AG04449 (cell line): ENCODE results near the gene MX2.

Experiments
- CTCF ChIA-PET: fragments of 350-600 bp; formaldehyde crosslinking; extraction: SDS; loops from one replicate; lab custom pipeline; 2021; ENCODE audit warnings: antibody characterized with exemption; lab: Yijun Ruan, JAX
- POLR2A ChIA-PET: fragments of 400-600, 350-600 bp; formaldehyde crosslinking; extraction: SDS; loops from one replicate; lab custom pipeline; 2020; ENCODE audit warnings: antibody characterized with exemption, inconsistent platforms; lab: Yijun Ruan, JAX
- DNase-seq: peaks from one replicate; pipeline ENCODE4 v3.0.0-alpha.2; 2010; ENCODE audit warnings: low read depth, low spot score
- H3K4me3 ChIP-seq: 2 replicates; pipeline ENCODE4 v1.5.1; 2011; ENCODE audit warnings: low read depth, mild to moderate bottlenecking, control low read depth, low read length
- TF ChIP-seq, protein P1 (sequence below): IDR thresholded peaks from one replicate; pipeline ENCODE4 v1.5.1; 2011; ENCODE audit warnings: mild to moderate bottlenecking, moderate library complexity, low read length, control low read depth, inconsistent platforms; ENCODE audit not compliant: insufficient read depth; ENCODE audit errors: missing control alignments

The MX2 gene

DNA sequence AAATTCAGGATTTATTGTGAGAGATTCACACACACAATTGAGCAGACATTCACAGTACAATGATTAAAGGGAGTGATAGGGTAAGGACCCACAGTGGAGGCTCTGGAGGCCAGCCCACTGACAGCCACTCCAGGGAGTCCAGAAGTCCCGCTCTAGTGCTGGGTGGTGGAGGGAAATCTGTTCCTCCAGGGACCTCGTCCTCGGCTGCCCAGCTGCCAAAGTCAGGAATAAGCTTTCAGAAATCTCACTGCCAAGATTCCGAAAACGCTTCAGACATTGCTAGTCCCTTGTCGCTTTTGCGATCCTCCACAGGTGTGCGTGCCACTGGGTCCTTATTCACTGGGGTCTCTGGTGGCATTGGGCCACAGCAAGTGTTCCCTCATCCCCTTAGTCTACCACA, 66.5 kb downstream of the MX2 start:
- ChIA-PET CTCF (no interaction called here), POLR2A (no interaction called here)
- TF ChIP-seq, protein P1, sequence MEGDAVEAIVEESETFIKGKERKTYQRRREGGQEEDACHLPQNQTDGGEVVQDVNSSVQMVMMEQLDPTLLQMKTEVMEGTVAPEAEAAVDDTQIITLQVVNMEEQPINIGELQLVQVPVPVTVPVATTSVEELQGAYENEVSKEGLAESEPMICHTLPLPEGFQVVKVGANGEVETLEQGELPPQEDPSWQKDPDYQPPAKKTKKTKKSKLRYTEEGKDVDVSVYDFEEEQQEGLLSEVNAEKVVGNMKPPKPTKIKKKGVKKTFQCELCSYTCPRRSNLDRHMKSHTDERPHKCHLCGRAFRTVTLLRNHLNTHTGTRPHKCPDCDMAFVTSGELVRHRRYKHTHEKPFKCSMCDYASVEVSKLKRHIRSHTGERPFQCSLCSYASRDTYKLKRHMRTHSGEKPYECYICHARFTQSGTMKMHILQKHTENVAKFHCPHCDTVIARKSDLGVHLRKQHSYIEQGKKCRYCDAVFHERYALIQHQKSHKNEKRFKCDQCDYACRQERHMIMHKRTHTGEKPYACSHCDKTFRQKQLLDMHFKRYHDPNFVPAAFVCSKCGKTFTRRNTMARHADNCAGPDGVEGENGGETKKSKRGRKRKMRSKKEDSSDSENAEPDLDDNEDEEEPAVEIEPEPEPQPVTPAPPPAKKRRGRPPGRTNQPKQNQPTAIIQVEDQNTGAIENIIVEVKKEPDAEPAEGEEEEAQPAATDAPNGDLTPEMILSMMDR = no peak
- H3K4me3 ChIP-seq = no peak overlapping the region
- DNase-seq = no peak

DNA sequence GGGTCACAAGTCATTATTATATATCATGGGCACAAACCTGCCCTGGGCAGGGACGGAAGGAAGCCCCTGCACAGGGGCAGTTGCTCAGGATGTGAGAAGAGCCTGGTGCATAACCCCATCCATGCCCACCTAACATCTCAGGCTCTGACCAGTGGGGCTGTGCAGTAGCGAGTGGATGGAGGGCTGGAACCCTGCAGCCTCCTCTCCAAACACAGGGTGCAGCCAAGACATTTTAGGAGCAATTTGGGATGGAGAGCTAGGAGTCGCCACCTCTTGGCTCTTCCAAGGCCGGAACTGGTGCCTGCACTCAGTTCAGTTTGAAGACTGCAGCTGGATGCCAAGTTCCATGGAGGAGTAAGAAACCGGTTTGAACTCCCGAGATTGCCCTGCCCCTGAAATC, 67.0 kb downstream of the MX2 start:
- ChIA-PET POLR2A (no interaction called here), CTCF (interaction anchor here (1.0 kb wide), 1 partner anchor 31 kb away, joined by 3 read pairs; no protein-coding TSS in a partner anchor)
- TF ChIP-seq, protein P1 = no peak
- DNase-seq = no peak
- no peak overlapping the region for H3K4me3 ChIP-seq

DNA sequence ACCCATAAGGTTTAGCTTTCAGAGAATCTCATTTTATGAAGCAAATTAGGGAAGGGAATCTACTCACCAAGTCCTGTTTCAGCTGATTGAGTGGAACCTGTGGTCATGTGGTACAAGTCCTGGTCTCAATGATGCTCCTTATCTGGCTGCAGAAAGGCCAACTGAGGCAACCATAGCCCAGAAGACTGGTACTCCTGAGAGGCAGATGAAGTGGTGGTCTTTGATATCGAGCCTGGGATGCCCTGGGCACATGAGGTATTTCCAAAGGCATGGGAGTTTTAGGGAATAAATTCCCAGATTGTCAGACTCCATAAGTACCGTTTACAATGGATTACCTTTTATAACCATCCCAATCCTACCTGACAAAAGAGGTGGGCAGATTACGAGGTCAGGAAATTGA, 67.5 kb downstream of the MX2 start:
- TF ChIP-seq, protein P1 = no peak
- POLR2A ChIA-PET = no interaction called here
- no peak for DNase-seq
- CTCF ChIA-PET = interaction anchor here (1.0 to 1.1 kb wide), 2 partner anchors 22 to 31 kb away, joined by 3 read pairs; no protein-coding TSS in a partner anchor
- no peak overlapping the region for H3K4me3 ChIP-seq

DNA sequence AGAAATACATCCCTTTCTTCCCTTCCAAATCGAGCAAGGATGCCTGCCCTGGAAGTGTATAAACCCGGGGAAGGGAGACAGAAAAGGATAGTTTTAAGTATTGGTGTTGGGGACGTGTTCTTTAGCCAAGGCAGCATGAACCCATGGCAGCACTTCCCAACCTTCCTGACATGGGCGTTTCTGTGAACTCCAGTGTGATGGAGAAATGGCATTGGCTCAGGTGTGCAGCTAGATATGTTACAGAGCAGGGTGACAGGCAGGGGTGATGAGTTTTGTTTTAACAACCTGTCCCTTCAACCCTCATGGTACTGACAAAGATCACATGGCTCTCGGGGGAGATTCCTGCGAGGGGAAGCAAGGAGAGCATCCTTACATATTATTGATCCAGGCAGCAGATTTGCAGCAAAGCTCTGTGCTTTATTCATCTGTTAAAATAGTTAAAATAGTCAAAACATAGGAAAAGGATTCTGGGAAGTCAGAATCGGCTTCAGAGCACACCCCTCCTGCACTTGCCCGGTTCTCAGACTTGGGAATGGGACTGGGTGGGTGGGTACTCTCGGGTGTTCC, 68.2 kb downstream of the MX2 start:
- TF ChIP-seq, protein P1 = no peak
- POLR2A ChIA-PET = no interaction called here
- DNase-seq = no peak
- no peak overlapping the region for H3K4me3 ChIP-seq
- CTCF ChIA-PET = interaction anchor here (1.1 kb wide), 1 partner anchor 21 kb away, joined by 3 read pairs; no protein-coding TSS in a partner anchor

DNA sequence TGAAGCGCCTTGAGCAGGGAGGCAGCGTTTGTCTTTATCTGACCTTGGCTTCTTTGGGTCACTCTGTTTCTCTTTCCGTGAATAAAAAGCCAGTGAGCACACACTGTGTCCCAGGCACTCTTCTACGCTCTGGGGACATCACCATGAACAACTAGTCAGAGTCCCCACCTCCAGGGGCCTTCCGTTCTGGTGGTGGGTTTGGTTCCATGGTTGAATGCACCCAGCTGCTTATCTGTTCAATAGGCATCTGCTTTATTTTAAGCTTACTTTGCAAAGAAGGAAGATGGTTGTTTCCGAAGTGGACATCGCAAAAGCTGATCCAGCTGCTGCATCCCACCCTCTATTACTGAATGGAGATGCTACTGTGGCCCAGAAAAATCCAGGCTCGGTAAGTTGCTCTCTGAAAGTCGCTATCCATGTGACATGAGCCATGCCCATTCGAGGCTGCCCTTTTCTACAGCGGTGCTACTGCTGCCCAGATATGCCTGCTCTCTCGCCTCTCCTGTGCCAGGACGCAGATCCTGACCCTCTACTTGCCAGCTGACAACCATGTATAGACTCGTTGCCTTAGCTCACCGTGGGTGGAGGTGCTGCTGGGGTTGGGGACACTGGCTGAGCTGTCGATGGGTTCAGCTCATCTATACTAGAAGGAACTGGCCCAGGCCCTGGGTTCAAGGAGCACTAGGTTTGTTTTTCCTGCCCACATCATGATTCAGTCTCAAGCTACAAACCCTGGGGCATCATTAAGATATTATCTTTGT, 70.1 kb downstream of the MX2 start:
- ChIA-PET POLR2A (no interaction called here), CTCF (no interaction called here)
- DNase-seq = no peak
- no peak overlapping the region for H3K4me3 ChIP-seq
- TF ChIP-seq, protein P1 = no peak

DNA sequence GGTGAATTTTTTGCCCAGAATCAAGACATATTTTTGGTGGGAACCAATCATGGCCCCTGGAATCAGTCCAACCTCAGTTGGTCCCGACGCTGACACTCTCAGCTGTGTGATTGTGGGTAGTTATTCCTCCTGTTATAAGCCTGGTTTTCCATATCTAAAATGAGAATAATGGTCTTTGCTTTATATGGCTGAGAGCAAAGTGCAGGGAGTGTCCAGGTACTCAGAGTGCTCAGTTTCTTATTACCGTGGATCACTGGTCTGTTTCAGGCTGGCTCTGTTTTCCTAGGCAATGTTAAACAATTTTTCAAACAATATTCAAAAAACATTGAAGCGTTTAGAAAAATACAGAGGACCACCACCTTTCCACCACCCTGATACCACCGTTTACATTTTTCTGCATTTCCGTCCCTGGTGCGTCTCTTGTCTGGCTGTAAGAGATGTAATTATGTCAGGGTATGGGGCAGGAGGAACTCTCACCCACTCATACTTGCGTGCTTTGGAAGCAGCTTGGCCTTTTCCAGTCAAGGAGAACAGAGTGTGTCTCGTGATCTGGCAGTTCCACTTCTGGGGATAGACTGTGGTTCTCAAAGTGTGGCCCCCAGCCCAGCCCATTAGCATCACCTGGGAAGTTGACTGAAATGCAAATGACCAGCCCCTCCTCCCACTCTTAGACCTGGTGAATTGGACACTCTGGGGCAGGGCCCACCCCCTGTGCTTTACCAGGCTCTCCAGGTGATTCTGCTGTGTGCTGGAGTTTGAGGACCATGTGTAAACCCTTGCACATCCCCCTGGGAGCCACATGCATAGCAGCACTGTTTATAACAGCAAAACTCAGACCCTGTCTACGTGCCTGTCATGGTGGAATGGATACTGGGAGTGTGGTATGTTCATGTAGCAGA, 71.0 kb downstream of the MX2 start:
- TF ChIP-seq, protein P1 = no peak
- ChIA-PET CTCF (no interaction called here), POLR2A (no interaction called here)
- no peak for DNase-seq
- no peak overlapping the region for H3K4me3 ChIP-seq
